Measurements from ENCODE around the gene KIAA0825.
"Not testable (repeated sequence)": the region's sequence is repeated elsewhere in the genome, so short reads cannot be mapped to it uniquely, and the experiment has no call there.

Gene KIAA0825

DNA sequence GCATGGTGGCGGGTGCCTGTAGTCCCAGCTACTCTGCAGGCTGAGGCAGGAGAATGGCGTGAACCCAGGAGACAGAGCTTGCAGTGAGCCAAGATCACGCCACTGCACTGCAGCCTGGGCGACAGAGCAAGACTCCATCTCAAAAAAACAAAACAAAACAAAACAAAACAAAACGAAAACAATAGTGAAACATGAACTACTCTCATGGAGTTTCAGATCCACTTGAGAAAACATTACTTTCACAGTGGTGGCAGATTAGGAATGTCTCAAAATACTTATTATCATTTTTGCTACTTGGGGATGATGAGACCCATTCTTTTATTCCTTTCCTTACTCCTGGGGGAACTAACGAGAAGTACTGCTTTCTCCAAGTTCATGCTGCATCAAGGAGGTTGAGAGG lies 448.2 kb downstream of the KIAA0825 start:
- not testable (repeated sequence) for DNase-seq (ENCODE audit: low spot score)

DNA sequence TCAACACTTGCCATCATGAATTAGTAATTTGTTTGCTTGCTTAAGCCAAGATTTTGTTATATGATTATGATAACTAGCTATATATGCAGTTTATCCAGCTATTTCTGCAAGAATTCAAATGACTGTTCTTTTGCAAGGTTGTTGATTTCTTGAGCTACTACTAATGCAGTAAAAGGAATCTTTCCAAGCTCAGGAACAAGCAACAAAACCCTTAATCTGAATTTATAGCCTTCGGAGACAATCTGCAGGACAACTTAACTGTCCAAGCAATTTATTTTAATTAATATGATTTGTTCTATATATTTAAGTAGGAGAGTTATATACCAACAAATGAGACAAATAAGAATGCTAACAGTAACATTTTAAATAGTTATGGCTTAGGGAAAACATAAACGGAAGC lies 450.3 kb downstream of the KIAA0825 start:
- DNase-seq (ENCODE audit: low spot score), result no peak

DNA sequence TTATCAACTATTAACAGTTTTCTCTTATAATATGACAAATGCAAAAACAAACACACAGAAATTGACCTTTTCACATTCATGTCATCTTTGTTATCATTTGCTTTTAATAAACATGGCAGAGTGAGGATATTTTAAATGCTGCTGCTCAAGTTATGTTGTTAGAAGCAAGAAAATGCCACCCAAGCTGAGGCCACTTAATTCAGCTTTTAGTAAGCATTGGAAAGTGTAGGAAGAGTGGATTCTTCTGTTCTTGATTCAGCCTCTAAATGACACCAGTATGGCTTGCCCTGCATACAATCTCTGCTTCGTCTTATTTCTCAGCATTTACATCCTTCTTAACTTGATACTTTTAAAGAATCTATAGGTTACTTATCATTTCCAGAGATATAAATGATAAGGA lies 456.6 kb downstream of the KIAA0825 start:
- DNase-seq (ENCODE audit: low spot score), result no peak

DNA sequence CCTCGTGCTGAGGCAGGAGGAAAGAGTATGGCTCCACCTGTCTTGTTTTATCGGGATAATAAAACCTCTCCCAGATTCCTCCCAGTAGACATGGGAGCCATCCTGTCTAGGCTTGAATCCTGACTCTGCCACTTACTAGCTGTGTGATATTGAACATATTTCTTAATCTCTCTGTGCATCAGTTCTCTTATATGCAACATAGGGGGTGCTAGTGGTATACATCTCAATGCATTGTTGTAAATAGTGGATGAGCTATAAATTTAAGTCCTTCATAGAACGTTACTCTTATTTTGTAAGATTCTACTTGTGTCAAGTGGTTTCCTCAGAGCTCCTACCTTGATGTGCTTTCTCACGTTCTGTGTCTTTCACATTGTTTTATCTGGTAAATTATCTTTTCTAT lies 459.3 kb downstream of the KIAA0825 start:
- DNase-seq (ENCODE audit: low spot score), result no peak

DNA sequence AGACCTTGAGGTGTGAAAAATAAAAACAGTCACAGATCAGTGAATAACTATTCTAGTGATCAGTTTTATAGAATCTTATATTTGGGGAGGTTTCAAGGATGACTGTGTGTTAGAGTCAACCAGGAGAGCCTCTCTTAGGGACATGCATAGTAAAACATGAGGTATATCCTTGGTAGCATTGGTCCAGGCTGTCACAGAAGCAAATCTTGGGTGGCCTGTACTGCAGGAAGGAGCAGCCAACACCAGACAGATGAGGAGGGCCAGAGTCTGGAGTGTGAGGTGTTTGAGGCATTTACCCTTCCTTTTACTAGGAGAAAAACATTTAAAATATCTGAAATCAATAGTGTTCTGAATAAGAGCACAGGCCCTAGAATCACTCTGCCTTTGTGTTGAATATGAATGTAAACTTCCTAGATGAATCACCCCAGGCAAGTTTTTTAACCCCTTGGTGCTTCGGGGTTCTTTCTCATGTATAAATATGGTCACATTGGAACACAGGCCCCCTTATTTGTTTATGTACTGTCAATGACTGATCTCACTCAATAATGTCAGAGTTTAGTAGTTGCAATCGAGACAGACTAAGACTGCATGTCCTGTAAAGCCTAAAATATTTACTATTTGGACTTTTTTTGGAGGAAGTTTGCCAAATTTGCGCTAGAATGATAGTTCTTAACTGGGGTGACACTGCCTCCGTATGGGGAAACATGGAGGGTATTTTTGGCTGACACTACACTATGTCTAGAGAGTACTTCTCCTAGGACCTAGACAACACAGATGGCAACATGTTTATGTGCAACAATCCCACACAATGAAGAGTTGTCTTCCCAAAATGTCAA lies 460.5 kb downstream of the KIAA0825 start:
- DNase-seq (ENCODE audit: low spot score), result no peak

DNA sequence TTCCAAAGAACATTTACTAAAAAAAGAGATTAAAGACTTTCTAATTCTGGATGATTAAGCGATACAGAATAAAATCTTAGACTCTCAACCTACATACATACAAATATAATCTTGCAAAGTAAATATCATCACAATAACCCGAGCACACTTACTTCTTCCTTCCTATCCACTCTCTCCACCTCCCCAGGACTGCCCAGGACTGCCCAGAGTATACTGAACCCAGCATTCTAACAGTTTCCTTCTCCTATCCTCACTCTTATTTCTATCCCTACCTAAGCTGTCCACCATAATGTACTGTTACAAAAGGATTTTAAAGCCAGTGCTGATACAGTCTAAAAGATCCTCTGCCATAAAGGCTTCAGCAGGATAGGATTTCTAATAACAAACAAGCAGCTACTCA lies 463.7 kb downstream of the KIAA0825 start:
- DNase-seq (ENCODE audit: low spot score), result no peak

DNA sequence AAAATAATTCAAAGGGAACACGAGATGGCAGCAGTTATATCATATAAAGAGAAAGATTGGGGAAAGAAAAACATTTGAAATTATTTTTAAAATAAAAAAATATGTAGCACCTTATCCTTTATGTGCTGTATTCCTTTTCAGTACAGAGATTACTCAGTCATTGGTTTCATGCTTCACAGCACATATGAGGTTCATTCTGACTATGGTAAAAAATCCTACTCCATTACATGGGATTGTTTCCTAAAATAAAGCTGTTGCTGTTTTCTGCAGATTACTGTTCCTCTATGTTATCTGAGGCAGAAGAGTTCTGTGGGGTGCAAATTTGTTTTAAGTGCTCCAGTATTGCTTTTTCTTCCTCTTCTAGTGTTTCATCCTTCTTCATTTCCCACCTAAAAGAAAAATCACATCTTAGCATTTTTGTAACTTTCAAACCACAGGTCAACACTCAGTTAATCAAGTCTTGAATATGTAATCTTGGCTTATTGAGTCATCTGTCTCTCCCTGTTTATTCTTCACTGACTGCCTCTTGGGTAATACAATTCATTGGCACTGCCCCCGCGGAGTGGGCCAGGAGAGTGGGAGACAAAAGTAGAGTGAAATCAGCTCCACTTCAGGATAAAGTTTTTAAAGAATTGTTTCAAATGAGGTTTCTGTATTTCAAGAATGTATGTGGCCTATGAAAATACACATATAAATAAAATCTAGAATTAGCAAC lies 464.5 kb downstream of the KIAA0825 start:
- peak; percentile 74 for DNase-seq (ENCODE audit: low spot score)

DNA sequence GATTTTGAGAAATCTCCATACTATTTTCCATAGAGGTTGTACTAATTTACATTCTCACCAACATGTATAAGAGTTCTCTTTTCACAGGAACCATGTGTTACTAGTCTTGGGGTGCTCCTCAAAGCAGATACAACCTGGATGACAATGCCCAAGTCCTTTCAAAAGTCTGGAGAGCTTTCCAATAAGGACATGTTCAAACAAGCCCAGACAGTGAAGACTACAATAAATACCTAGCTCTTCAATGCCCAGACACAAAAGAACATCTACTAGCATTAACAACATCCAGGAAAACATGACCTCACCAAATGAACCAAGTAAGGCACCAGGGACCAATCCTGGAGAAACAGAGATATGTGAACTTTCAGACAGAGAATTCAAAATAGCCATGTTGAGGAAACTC lies 474.8 kb downstream of the KIAA0825 start:
- DNase-seq (ENCODE audit: low spot score), result not testable (repeated sequence)

DNA sequence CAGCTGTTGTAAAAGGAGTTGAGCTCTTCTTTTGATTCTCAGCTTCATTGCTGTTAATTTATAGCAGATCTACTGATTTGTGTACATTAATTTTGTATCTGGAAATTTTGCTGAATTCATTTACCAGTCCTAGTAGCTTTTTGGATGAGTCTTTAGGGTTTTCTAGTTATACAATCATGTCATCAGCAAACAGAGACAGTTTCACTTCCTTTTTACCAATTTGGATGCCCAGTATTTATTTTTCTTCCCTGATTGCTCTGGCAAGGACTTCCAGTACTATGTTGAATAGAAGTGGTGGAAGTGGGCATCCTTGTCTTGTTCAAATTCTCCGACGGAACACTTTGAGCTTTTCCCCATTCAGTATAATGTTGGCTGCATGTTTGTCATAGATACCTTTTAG lies 478.1 kb downstream of the KIAA0825 start:
- no peak for DNase-seq (ENCODE audit: low spot score)

DNA sequence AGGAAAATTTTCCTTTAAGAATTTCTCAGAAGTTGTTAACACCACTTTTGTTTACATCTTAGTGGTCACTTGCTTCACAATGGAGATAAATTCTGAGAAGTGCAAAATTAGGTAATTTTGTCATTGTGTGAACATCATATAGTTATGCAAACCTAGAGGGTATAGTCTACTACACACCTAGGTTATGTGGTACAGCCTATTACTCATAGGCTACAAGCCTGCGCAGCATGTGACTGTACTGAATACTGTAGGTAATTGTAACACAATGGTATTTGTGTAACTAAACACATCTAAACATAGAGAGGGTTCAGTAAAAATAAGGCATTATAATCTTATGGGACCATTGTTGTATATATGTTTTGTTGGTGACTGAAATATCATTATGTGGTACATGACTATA lies 488.3 kb downstream of the KIAA0825 start:
- no peak for DNase-seq (ENCODE audit: low spot score)

DNA sequence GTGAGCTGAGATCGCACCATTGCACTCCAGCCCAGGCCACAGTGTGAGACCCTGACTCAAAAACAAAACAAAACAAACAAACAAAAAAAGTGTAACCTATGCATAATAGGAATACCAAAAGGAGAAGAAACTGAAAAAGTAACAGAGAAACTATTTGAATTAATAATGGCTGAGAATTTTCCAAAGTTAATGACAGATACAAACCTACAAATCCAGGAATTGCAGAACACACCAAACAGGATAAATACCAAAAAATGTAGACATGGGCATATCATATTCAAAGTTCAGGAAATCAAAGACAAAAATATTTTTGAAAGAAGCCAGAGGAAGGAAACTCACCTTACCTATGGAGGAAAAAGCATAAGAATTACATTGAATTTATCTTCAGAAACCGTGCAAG lies 493.3 kb downstream of the KIAA0825 start:
- no peak for DNase-seq (ENCODE audit: low spot score)

DNA sequence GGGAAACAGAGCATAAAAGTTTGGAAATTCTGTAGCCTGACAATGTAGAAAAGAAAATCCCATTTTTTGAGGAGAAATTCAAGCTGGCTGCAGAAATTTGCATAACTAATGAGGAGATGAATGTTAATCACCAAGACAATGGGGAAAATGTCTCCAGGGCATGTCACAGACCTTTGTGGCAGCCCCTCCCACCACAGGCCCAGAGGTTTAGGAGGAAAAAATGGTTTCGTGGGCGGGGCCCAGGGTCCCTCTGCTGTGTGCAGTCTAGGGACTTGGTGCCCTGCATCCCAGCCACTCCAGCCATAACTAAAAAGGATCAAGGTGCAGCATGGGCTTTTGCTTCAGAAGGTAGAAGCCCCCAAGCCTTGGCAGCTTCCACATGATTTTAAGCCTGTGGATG lies 502.1 kb downstream of the KIAA0825 start:
- not testable (repeated sequence) for DNase-seq (ENCODE audit: low spot score)

DNA sequence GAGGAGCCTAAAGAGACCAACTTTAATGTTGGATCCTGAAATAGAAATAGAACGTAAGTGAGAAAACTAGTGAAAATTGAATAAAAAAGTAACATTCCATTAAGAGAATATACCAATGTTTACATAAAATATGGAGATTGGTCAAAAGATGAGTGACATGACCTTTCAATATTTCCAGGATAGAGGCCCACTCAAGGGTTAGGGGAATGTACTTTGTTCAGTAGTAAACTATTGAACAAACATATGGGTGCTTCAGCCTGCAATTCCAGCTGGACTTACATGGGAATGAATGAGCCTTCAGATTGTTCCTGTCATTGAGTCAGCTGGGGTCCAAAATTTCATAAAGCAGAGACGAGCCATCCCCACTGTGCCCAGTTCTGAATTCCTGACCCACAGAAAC lies 505.3 kb downstream of the KIAA0825 start:
- no peak for DNase-seq (ENCODE audit: low spot score)

DNA sequence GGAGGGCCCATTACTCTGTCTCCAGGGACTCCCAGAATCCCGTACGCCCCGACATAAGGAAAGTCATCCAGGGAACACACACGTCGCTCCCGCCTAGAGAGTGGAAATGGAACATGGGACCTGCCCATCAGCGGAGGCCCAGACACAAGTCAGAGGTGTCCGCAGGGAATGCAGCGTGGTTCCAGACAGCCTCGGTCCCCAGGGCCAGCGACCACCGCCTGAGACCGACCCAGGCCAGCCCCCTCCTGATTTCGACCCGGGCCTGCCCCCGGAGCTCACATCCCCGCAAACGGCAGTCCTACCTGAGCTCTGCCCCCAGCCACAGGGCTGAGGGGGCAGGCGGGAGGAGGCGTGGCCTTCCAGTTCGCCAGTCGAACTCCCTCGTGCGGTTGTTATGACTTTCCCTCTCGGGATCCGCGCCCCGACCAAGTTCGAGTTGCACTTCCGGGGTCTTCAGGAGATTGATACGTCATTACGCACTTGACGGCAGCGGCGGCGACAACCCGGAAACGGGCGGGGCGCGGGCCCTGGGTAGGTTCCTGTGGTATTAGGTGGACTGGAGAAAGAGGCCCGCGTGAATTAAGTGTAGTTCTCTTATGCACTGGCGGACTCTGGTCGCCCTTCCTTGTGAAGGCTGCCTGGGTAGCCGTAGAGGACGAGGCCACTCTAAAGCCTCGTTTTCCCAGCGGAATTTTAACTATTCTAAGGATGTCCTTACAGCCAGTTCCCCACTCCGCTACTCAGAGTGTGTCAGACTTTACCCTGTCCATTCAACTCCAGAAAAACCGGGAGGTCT lies 507.0 kb downstream of the KIAA0825 start:
- peak; percentile 98 for DNase-seq (ENCODE audit: low spot score)

DNA sequence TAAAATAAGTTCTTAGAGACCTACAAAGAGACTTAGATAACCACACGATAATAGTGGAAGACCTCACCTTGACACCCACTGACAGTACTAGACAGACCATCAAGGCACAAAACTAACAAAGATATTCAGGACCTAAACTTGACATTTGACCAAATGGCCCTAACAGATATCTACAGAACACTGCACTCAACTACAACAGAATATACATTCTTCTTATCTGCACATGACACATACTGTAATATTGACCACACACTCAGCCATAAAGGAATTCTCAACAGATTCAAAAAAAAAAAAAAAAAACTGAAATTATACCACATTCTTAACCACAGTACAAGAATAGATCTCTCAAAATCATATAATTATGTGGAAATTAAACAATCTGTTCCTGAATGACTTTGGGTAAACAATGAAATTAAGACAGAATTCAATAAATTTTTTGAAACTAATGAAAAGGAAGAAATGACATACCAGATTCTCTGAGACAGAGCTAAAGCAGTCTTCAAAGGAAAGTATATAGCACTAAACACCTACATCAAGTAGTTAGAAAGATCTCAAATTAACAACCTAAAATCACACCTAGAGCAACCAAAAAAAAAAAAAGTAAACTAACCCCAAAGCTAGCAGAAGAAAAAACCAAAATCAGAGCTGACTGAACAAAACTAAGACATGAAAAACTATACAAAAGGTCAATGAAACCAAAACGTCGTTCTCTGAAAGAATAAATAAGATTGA lies 514.7 kb downstream of the KIAA0825 start:
- no peak for DNase-seq (ENCODE audit: low spot score)

Measured in kidney tubule cell (primary cell).